ENCODE data around the gene CALU. TPM values are rescaled to one million over a fixed set of nuclear protein-coding genes. Genes with fewer than 3 reads are reported as not detected.
A peak's percentile ranks its signal among the peaks of the same experiment; 100 is the strongest.

The CALU gene
- polyA plus RNA-seq (96.0 to 188 TPM (median 155 TPM) in 3 replicates), polyA minus RNA-seq (29.3 to 93.0 TPM (median 53.0 TPM) in 3 replicates)
- polyA plus RNA-seq (2011; ENCODE audit: low read depth), result 183 TPM
- 47.9 and 86.0 TPM in 2 replicates for polyA plus RNA-seq (2011; cell fraction: cytosol; rRNA removed)
- polyA plus RNA-seq (2011; cell fraction: nucleus; rRNA removed), result 166 and 224 TPM in 2 replicates
- 43.9 and 203 TPM in 2 replicates for polyA plus RNA-seq (2012; ENCODE audit: low replicate concordance)
- polyA minus RNA-seq (2011; cell fraction: cytosol; rRNA and poly(A)+ RNA removed), result 58.9 TPM
- 88.5 and 196 TPM in 2 replicates for polyA minus RNA-seq (2011; cell fraction: nucleus; rRNA and poly(A)+ RNA removed)

DNA sequence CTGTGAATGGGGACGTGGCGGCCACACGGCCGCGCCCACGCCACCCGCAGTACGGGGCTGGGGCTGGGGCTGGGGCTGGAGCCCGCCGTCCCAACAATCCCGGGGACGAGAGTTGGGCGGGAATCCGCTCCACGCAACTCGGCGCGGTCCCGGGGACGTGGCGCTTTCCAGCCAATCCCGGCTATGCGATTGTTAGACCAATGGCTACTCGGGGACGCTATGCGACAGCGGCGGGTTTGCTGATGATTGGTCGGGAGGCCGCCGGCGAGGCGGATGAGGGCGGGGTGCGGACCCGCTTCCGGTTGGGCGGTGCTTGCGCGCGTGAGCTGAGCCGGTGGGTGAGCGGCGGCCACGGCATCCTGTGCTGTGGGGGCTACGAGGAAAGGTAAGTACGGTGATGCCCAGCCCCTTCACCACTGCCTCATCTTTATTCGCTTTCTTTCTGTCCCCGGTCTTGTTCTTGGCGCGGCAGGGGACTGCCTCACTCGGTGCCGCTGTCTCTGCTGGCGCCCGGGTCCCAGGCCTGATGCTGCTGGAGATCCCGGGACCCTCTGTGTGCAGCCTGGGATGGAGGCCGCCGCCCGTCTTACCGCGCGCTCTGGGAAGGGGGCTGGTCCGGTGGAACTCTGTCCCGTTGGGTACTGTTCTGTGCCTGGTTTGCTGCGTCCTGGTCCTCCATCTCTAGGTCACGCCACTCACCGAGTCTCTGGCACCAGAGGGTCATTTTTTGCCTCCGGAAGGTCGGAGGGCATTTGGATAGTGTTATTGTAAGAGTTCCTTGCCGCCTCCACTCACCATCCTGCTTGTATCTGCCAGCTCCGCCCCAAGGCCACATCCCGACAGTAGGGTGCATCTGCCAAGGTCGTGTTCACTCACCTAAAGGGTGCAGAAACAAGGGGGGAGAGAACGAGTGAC is at the start of gene CALU:
CALU (plus strand) TSS at position 312 of the 915 bp plus-strand sequence. CDS start 9,225 bp downstream, outside the sequence.
- peak within 1 kb of the TSS; percentile 77 to 99 (median 96) for H3K4me3 ChIP-seq (ENCODE audit: control insufficient read depth in 2 of 3, extremely low read depth in 1 of 3, insufficient read depth in 2 of 3, low read depth in 1 of 3, low read length in 3 of 3)
- peaks cover 52% of the 10 kb centered on the region for H3K4me1 ChIP-seq (ENCODE audit: control insufficient read depth, extremely low read depth, insufficient read depth, low read length)
- DNase-seq (ENCODE audit: low read depth, low spot score), result peak; percentile 81
- no peaks in the 10 kb centered on the region for H3K9me3 ChIP-seq (ENCODE audit: control insufficient read depth, low read depth, low read length)
- peak within 1 kb of the TSS; percentile 94 for H3K27ac ChIP-seq (ENCODE audit: control insufficient read depth, insufficient read depth, low read length)
- dilution Hi-C loops (cut with MboI; ENCODE audit: extremely low pct_ligation_motif_present, low sequenced_read_pairs), result no loop called here
- no peaks in the 10 kb centered on the region for H3K27me3 ChIP-seq (ENCODE audit: control insufficient read depth, extremely low read depth, insufficient read depth, low read length)
- no peak for TF ChIP-seq EZH2 (IDR thresholded peaks at IDR 0.05; ENCODE audit: low read length)
- TF ChIP-seq, protein P1, sequence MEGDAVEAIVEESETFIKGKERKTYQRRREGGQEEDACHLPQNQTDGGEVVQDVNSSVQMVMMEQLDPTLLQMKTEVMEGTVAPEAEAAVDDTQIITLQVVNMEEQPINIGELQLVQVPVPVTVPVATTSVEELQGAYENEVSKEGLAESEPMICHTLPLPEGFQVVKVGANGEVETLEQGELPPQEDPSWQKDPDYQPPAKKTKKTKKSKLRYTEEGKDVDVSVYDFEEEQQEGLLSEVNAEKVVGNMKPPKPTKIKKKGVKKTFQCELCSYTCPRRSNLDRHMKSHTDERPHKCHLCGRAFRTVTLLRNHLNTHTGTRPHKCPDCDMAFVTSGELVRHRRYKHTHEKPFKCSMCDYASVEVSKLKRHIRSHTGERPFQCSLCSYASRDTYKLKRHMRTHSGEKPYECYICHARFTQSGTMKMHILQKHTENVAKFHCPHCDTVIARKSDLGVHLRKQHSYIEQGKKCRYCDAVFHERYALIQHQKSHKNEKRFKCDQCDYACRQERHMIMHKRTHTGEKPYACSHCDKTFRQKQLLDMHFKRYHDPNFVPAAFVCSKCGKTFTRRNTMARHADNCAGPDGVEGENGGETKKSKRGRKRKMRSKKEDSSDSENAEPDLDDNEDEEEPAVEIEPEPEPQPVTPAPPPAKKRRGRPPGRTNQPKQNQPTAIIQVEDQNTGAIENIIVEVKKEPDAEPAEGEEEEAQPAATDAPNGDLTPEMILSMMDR (optimal IDR thresholded peaks at IDR 0.05 in 1 of 3, IDR thresholded peaks at IDR 0.05 in 1 of 3, conservative IDR thresholded peaks at IDR 0.05 in 1 of 3; ENCODE audit: extremely low read depth in 1 of 3, insufficient read depth in 2 of 3, low read length in 3 of 3), result no peak
- H3K36me3 ChIP-seq (ENCODE audit: control insufficient read depth in 2 of 2, extremely low read depth in 1 of 2, insufficient read depth in 2 of 2, low read length in 2 of 2), result peaks cover 0 to 5% of the 10 kb centered on the region in 2 experiments
- peak within 1 kb of the TSS; percentile 98 for H3K9ac ChIP-seq (ENCODE audit: control insufficient read depth, extremely low read depth, insufficient read depth, low read length)
- peak within 1 kb of the TSS; percentile 97 for H3K4me2 ChIP-seq (ENCODE audit: control insufficient read depth, extremely low read depth, insufficient read depth, low read depth, low read length)
- peak within 1 kb of the TSS; percentile 88 for H2AFZ ChIP-seq (ENCODE audit: control insufficient read depth, low read length)
- H3K79me2 ChIP-seq (ENCODE audit: control insufficient read depth, insufficient read depth, low read length), result peaks cover 52% of the 10 kb centered on the region
- no peaks in the 10 kb centered on the region for H3K9me1 ChIP-seq (ENCODE audit: control insufficient read depth, extremely low read depth, insufficient read depth, low read length)
- FAIRE-seq, result peak; percentile 60
- peaks cover 26% of the 10 kb centered on the region for H4K20me1 ChIP-seq (ENCODE audit: control insufficient read depth, extremely low read depth, insufficient read depth, low read length)

DNA sequence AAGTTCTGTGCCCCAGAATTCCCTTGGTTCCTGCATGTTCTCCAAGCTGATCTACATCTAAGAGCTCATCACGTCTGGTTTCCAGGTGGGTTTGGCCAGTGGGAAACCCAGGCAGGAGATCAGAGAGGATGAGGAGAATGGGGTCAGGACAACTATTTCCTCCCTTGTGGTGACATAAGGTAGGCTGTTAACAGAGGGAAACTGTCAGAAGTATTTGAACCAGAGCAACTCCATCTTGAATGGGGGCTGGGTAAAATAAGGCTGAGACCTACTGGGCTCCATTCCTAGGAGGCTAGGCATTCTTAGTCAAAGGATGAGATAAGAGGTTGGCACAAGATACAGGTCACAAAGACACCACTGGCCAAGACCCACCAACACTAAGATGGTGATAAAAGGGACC is 47.9 kb upstream of the CALU start:
- no peak for DNase-seq (ENCODE audit: low read depth, low spot score)
- no peaks in the 10 kb centered on the region for H3K36me3 ChIP-seq (ENCODE audit: control insufficient read depth in 2 of 2, extremely low read depth in 1 of 2, insufficient read depth in 2 of 2, low read length in 2 of 2)
- no peaks in the 10 kb centered on the region for H3K27me3 ChIP-seq (ENCODE audit: control insufficient read depth, extremely low read depth, insufficient read depth, low read length)
- no peak overlapping the region for H3K9ac ChIP-seq (ENCODE audit: control insufficient read depth, extremely low read depth, insufficient read depth, low read length)
- TF ChIP-seq, protein P1 (optimal IDR thresholded peaks at IDR 0.05 in 1 of 3, IDR thresholded peaks at IDR 0.05 in 1 of 3, conservative IDR thresholded peaks at IDR 0.05 in 1 of 3; ENCODE audit: extremely low read depth in 1 of 3, insufficient read depth in 2 of 3, low read length in 3 of 3), result no peak
- no peak for TF ChIP-seq EZH2 (IDR thresholded peaks at IDR 0.05; ENCODE audit: low read length)
- peaks cover 2% of the 10 kb centered on the region for H3K9me1 ChIP-seq (ENCODE audit: control insufficient read depth, extremely low read depth, insufficient read depth, low read length)
- no peaks in the 10 kb centered on the region for H3K9me3 ChIP-seq (ENCODE audit: control insufficient read depth, low read depth, low read length)
- H4K20me1 ChIP-seq (ENCODE audit: control insufficient read depth, extremely low read depth, insufficient read depth, low read length), result no peaks in the 10 kb centered on the region
- no peak overlapping the region for H3K4me3 ChIP-seq (ENCODE audit: control insufficient read depth in 2 of 3, extremely low read depth in 1 of 3, insufficient read depth in 2 of 3, low read depth in 1 of 3, low read length in 3 of 3)
- no peak overlapping the region for H3K27ac ChIP-seq (ENCODE audit: control insufficient read depth, insufficient read depth, low read length)
- dilution Hi-C loops (cut with MboI; ENCODE audit: extremely low pct_ligation_motif_present, low sequenced_read_pairs), result no loop called here
- H3K79me2 ChIP-seq (ENCODE audit: control insufficient read depth, insufficient read depth, low read length), result no peaks in the 10 kb centered on the region
- H3K4me1 ChIP-seq (ENCODE audit: control insufficient read depth, extremely low read depth, insufficient read depth, low read length), result no peaks in the 10 kb centered on the region
- FAIRE-seq, result no peak
- no peak overlapping the region for H2AFZ ChIP-seq (ENCODE audit: control insufficient read depth, low read length)
- no peak overlapping the region for H3K4me2 ChIP-seq (ENCODE audit: control insufficient read depth, extremely low read depth, insufficient read depth, low read depth, low read length)

All from keratinocyte (primary cell).